Astrocyte of the cerebellum (primary cell): ENCODE results near the gene SKIC8.
A peak's percentile ranks its signal among the peaks of the same experiment; 100 is the strongest.

Experiments
- DNase-seq: peaks from one replicate; pipeline ENCODE4 v3.0.0-alpha.2; 2011; ENCODE audit warnings: low read depth
- H3K4me3 ChIP-seq: 2 replicates; pipeline ENCODE4 v1.5.1; 2011; ENCODE audit warnings: mild to moderate bottlenecking, low read depth, low read length, moderate library complexity
- in situ Hi-C: cut with HindIII; loops from 2 replicates; pipeline ENCODE4 v1.10.0; 2017; ENCODE audit warnings: low sequenced_read_pairs
- TF ChIP-seq, protein P1 (sequence below): IDR thresholded peaks from 2 replicates; pipeline ENCODE4 v1.5.1; 2012; ENCODE audit warnings: low read length, low read depth, moderate library complexity, mild to moderate bottlenecking; ENCODE audit errors: missing control alignments

SKIC8 gene

DNA sequence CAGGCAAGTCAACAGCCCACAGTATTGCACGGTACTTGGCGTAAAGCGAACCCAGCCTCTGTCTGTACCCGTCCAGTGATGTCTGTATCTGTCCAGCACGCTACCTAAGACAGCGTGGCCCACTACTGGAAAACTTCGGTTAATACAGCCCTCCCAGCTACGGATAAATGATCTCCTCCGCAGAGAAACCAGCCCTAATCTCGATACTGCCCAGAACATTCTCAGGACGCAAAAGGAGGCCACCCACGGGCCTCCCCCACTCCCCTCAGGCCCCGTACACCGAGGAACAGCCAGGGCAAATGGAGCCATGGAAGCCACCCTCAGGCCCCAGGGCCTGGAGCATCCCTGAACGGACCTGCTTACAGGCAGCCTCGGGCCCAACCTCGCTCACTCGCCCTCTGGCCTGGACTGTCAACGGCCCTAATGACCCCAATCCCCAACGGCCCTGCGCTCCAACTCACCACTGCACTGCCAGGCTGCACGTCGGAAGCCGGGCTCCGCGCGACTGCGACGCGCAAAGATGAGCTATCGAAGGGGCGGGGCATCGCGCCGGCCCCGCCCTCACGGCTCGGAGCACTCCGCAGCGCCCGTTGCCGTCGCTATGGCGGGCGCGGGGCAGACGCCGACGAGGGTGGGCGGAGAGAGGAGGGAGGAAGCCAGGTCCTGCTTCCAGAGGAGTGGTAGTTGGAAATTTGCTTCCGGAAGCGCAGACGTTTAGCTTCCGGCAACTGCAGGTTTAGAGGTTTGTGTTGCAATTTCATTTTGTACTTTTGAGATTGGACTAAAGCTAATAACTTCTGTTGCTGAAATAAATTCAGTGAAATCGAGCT lies at the start of gene SKIC8:
SKIC8 (minus strand) TSS at position 509 of the 830 bp plus-strand sequence. CDS start 3,923 bp downstream, outside the sequence.
- peak; percentile 68 for DNase-seq
- in situ Hi-C loops, result loop anchor here (25.0 kb wide), 1 partner anchor 113 kb away; no protein-coding TSS in a partner anchor
- H3K4me3 ChIP-seq, result peak within 1 kb of the TSS; percentile 89
- TF ChIP-seq, protein P1, sequence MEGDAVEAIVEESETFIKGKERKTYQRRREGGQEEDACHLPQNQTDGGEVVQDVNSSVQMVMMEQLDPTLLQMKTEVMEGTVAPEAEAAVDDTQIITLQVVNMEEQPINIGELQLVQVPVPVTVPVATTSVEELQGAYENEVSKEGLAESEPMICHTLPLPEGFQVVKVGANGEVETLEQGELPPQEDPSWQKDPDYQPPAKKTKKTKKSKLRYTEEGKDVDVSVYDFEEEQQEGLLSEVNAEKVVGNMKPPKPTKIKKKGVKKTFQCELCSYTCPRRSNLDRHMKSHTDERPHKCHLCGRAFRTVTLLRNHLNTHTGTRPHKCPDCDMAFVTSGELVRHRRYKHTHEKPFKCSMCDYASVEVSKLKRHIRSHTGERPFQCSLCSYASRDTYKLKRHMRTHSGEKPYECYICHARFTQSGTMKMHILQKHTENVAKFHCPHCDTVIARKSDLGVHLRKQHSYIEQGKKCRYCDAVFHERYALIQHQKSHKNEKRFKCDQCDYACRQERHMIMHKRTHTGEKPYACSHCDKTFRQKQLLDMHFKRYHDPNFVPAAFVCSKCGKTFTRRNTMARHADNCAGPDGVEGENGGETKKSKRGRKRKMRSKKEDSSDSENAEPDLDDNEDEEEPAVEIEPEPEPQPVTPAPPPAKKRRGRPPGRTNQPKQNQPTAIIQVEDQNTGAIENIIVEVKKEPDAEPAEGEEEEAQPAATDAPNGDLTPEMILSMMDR, result no peak

DNA sequence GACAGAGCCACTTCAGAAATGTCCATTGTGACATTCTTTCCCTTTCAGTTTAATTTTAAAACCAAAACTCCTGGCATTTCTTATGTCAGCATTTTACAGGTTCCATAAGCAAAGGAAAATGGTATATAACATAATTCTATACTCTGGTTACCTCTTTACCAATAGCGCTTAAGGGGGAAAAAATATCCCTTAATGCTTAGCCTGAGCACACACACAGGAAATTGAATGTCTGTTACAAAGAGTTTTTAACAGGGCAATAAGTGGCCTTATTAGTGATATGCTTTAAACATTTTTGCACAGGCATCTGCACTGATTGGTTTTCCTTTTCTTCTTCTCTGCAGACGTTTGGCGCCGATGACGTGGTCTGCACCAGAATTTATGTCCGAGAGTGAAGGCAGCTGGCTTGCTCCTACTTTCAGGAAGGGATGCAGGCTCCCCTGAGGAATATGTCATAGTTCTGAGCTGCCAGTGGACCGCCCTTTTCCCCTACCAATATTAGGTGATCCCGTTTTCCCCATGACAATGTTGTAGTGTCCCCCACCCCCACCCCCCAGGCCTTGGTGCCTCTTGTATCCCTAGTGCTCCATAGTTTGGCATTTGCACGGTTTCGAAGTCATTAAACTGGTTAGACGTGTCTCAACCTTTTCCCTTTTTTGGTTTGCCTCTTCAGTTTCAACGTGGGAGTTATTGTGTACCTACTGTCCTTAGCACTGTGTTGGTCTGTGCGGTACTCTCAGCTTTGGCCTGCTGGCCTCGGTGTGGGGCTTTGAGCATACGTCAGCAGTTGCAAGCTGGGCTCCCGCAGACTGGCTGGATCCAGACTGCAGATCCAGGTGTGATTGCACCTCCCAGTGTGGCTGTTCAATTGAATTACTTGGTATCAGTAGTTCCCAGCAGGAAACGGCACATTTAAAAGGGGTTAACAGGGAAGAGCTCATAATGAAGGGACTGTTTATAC lies 48.5 kb upstream of the SKIC8 start:
- H3K4me3 ChIP-seq, result no peak overlapping the region
- in situ Hi-C loops, result no loop called here
- TF ChIP-seq, protein P1, result no peak
- DNase-seq, result no peak

DNA sequence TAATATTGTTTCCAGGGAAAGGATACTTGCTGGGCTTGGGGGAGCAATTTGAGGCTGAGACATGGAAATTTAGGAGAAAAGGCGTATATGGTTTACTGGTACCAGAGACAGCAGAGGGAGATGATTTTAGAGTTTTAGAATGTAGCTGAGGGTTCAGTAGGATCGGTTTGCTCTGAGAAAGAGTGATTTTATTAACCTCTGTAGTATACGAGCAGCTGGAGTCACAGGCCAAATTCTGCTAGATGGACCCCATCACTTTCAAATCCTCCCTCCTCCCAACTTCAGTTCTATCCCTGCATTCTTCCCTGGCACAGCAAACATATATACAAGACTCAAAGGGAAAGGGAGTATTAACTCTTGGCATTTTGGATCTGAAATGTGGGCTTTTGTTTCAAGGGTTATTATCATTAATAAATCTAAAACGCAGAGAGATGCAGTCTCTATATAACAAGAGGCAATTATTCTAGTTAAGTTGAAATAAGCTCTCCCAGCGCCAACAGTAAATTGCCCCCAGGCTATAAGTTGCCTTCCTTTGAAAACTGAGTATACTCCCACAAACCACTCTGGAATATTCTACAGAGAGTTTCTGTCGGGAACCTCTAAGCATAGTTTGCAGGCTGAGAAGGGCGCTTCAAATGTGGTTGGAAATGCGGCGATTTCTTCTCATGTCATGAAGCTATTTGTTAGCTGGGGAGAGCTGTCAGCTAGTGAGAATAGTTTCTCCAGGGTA lies 46.2 kb upstream of the SKIC8 start:
- TF ChIP-seq, protein P1, result no peak
- DNase-seq, result no peak
- no peak overlapping the region for H3K4me3 ChIP-seq
- in situ Hi-C loops, result no loop called here

DNA sequence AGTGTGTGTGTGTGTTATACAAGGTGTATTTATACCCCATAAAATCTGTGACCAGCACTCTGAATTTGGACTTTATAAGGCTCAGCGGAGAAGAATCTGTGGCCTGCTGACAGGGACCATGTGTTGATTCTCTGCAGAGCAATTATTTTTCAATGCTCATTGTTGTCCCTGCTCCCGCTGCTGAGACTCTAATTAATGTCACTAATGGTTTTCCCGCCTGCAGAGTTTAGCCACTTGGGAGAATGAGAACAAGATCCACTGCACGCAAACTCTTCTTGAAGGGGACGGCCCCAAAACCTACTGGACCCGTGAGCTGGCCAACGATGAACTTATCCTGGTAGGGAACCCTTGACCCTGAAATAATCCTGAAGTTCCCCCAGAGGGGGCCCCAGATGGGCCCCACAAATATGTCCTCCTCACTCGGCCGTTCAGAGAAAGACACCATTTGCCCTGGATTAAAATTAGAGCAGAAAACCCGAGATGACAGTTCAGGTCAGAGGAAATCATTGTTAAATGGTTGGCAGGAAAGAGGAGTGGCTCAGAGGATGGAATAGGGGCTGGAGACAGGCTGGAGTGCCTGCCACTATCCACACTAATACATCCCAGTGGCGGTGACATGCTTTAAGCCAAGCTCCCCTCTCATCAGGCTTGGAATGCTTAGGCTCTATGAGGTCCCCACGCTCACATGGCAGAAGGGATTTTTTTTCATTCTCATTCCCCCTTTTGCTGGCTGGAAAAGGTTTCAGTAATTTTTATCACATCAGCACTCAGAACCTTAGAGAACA lies 44.1 kb upstream of the SKIC8 start:
- DNase-seq, result no peak
- TF ChIP-seq, protein P1, result no peak
- in situ Hi-C loops, result no loop called here
- no peak overlapping the region for H3K4me3 ChIP-seq

DNA sequence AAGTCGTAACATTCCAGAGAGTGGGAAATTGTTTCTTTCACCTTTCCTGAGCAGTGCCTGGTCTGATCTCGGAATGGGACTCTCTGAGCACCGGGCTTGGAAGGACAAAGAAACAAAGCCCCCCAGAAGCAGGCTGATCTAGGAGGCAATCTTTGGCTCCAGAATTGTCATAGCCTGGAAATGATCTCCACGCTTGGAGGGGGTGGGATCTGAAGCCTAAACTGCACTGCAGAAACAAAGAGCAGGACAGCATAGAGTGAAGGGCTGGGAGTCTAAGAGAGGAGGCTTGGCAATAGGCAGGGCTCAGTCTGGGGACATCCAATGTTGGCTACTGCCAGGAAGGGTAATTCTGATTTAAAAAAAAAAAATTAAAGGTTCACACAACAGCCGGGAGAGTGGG lies 42.6 kb upstream of the SKIC8 start:
- TF ChIP-seq, protein P1, result no peak

More for the DNA sequence above, 42.6 kb upstream of the SKIC8 start:
- H3K4me3 ChIP-seq, result no peak overlapping the region
- no peak for DNase-seq
- in situ Hi-C loops, result no loop called here
